HL-60 (cell line): ENCODE data around the gene ANKRD13B.

Experiments
- DNase-seq, 2 experiments: peaks; one replicate each; pipeline ENCODE4 v3.0.0-alpha.2; 2010 to 2020; ENCODE audit warnings: low read depth in 1 of 2, low spot score in 1 of 2
- H3K27ac ChIP-seq: fragments of 250-450 bp; sonication (Bioruptor Pico); replicated peaks from 2 replicates; pipeline ENCODE4 v1.5.1; 2020; ENCODE audit warnings: mild to moderate bottlenecking, moderate library complexity
- H3K27me3 ChIP-seq: fragments of 250-450 bp; sonication (Bioruptor Pico); 2 replicates; pipeline ENCODE4 v1.5.1; 2021; ENCODE audit warnings: mild to moderate bottlenecking, moderate library complexity; ENCODE audit not compliant: insufficient read depth, poor library complexity, severe bottlenecking
- H3K4me3 ChIP-seq: replicated peaks from 2 replicates; pipeline ENCODE4 v1.5.1; 2011; ENCODE audit warnings: mild to moderate bottlenecking, control low read depth, low read length; ENCODE audit not compliant: insufficient read depth
- GABPA ChIP-seq: IDR thresholded peaks from 2 replicates; pipeline ENCODE4 v1.6.1; 2012; ENCODE audit warnings: low read depth
- POLR2AphosphoS5 ChIP-seq: IDR thresholded peaks from 2 replicates; pipeline ENCODE4 v1.6.1; 2012; ENCODE audit warnings: low read depth
- SPI1 ChIP-seq: IDR thresholded peaks from 2 replicates; pipeline ENCODE4 v1.6.1; 2012; ENCODE audit warnings: low read depth, mild to moderate bottlenecking, borderline replicate concordance
- TF ChIP-seq, protein P1 (sequence below): IDR thresholded peaks from 2 replicates; pipeline ENCODE4 v1.6.1; 2012; ENCODE audit warnings: low read depth; ENCODE audit not compliant: insufficient replicate concordance
- TF ChIP-seq, protein P2 (sequence below): IDR thresholded peaks from one replicate; pipeline ENCODE4 v1.5.1; 2011; ENCODE audit warnings: low read length, control low read depth, inconsistent platforms; ENCODE audit not compliant: insufficient read depth

ANKRD13B gene

DNA sequence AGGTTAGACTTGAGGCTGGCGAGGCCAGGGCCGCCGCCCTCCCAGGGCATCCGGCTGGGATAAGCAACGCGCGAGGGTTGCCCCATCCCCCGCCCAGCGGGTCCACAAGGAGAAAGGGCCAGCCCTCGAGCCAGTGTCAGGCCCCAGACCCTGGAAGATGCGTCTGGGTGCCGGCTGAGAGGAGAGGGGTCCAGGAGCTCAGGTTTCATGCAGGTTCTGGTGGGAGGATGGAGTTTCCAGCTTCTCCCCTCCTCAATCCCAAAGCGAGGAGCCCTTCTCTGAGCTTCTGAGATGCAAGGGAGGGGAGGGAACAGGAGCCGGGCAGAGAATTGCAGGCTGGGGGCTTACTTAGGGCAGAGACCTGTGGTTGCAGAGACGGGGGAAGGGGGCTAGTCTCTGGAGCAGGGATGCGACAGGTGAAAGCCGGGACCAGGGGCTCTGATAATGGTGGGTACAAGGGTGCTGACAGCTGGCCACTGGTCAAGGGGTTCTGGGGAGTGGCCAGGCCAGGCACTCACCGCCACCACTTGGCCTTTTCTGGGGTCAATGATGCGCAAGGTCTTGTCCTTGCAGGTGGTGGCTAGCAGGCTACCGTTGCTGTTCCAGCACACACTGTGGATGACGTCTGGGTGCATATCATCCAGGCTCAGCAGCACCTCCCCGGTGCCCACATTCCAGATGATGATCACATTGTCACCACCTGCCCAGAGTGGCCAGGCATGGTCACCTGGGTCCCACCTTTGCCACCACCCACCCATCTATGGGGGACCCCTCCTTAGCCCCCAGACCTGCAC lies 25.5 kb downstream of the ANKRD13B start:
- H3K27me3 ChIP-seq = peaks cover 11% of the 10 kb centered on the region
- no peak overlapping the region for H3K27ac ChIP-seq
- TF ChIP-seq, protein P1, sequence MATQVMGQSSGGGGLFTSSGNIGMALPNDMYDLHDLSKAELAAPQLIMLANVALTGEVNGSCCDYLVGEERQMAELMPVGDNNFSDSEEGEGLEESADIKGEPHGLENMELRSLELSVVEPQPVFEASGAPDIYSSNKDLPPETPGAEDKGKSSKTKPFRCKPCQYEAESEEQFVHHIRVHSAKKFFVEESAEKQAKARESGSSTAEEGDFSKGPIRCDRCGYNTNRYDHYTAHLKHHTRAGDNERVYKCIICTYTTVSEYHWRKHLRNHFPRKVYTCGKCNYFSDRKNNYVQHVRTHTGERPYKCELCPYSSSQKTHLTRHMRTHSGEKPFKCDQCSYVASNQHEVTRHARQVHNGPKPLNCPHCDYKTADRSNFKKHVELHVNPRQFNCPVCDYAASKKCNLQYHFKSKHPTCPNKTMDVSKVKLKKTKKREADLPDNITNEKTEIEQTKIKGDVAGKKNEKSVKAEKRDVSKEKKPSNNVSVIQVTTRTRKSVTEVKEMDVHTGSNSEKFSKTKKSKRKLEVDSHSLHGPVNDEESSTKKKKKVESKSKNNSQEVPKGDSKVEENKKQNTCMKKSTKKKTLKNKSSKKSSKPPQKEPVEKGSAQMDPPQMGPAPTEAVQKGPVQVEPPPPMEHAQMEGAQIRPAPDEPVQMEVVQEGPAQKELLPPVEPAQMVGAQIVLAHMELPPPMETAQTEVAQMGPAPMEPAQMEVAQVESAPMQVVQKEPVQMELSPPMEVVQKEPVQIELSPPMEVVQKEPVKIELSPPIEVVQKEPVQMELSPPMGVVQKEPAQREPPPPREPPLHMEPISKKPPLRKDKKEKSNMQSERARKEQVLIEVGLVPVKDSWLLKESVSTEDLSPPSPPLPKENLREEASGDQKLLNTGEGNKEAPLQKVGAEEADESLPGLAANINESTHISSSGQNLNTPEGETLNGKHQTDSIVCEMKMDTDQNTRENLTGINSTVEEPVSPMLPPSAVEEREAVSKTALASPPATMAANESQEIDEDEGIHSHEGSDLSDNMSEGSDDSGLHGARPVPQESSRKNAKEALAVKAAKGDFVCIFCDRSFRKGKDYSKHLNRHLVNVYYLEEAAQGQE = no peak
- TF ChIP-seq POLR2AphosphoS5 (no peak), GABPA (no peak), SPI1 (no peak)
- TF ChIP-seq, protein P2, sequence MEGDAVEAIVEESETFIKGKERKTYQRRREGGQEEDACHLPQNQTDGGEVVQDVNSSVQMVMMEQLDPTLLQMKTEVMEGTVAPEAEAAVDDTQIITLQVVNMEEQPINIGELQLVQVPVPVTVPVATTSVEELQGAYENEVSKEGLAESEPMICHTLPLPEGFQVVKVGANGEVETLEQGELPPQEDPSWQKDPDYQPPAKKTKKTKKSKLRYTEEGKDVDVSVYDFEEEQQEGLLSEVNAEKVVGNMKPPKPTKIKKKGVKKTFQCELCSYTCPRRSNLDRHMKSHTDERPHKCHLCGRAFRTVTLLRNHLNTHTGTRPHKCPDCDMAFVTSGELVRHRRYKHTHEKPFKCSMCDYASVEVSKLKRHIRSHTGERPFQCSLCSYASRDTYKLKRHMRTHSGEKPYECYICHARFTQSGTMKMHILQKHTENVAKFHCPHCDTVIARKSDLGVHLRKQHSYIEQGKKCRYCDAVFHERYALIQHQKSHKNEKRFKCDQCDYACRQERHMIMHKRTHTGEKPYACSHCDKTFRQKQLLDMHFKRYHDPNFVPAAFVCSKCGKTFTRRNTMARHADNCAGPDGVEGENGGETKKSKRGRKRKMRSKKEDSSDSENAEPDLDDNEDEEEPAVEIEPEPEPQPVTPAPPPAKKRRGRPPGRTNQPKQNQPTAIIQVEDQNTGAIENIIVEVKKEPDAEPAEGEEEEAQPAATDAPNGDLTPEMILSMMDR = no peak
- peak overlapping the region; percentile 18 for H3K4me3 ChIP-seq
- DNase-seq = no peak

DNA sequence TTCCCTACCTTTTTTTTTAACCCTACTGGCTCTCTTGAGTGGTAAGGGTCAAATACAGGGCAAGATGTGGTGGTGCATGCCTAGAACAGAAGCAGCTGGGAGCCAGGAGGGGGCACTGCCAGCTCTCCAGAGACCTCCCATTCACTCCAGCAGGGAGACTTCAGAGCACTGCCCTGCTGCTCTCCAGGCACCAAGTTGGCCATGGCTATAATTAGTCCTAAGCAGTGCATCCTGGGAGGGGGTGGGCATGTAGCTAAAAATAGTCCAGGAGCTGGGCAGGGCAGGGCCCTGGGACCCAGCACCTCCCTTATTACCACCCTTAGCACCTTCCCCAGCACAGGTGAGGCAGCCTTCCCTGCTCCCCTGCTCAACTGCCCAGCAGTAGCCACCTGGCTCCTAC lies 26.3 kb downstream of the ANKRD13B start:
- Histone ChIP-seq H3K27me3 (peaks cover 11% of the 10 kb centered on the region), H3K4me3 (no peak overlapping the region), H3K27ac (no peak overlapping the region)
- peak in 1 of 2 experiments; percentile 24 for DNase-seq
- TF ChIP-seq, protein P1 = no peak
- TF ChIP-seq GABPA = no peak
- TF ChIP-seq, protein P2 = peak; percentile 3
- TF ChIP-seq POLR2AphosphoS5 = no peak
- no peak for TF ChIP-seq SPI1

DNA sequence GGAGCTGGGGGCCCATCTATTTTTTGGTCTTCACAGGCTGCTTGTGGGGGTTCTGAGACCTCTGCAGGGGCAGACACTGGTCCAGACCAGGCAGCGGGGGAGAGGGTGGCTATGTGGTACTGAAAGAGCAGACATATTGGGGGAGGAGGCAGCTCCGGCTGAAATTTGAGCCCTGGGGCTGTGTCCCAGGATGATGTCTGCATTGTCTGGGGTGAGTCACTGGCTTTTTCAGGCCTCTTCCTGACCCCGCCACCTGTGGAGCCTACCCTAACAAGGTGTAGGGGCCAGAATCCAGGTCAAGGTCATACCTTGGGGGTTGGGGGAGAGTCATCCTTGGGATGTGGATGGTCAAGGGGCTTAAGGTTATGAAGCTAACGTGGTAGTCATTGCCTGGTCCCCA lies 27.3 kb downstream of the ANKRD13B start:
- DNase-seq = no peak
- TF ChIP-seq SPI1 (no peak), GABPA (no peak), POLR2AphosphoS5 (no peak)
- TF ChIP-seq, protein P2 = no peak
- TF ChIP-seq, protein P1 = no peak
- H3K27me3 ChIP-seq = peaks cover 11% of the 10 kb centered on the region
- H3K27ac ChIP-seq = no peak overlapping the region
- H3K4me3 ChIP-seq = no peak overlapping the region
